ENCODE results near the gene CDKAL1. TPM values are rescaled to one million over a fixed set of nuclear protein-coding genes. Genes with fewer than 3 reads are reported as not detected.

CDKAL1 gene
- total and polyA plus RNA-seq, 11 donors = 3.2 to 14.3 (median 9.3) TPM

DNA sequence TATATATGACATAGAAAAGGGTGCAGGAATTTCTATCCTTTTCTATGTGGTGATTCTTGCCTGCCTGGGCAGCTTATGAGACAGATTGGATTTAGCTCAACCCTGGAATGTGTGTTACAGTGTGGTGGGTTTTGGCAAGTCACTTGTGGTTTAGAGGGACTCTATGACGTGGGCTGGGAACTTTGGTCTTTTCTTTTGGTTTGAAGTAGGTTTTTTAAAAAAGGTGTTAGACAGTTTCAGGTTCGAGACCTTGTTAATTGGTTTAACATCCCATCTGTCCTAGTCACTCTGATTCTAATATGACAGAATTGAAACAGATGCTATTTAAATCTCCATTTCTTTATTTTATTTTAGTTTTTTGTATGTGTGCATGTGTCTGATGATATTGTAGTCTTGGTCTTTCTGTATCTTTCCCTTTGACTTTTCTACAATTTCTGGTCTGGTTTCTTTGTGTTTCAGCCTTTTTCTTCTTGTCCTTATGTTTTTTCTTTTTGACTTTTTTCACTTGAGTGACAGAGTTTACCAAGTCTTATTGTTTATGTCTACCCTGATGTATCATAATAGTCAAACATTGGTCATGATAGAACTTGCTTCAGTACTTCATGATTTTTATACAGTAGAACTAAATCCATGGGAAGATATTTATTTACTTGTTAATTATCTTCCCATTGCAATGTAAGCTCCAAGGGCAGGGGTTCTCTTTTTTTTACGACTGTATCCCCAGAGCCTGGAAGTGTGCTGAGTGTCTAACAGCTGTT is 174.3 kb downstream of the CDKAL1 start:
- no peak overlapping the region for H3K4me3 ChIP-seq
- 80 to 84% (median 83%) methylated on average over 3 of the region's 3 CpGs for WGBS, 4 donors

DNA sequence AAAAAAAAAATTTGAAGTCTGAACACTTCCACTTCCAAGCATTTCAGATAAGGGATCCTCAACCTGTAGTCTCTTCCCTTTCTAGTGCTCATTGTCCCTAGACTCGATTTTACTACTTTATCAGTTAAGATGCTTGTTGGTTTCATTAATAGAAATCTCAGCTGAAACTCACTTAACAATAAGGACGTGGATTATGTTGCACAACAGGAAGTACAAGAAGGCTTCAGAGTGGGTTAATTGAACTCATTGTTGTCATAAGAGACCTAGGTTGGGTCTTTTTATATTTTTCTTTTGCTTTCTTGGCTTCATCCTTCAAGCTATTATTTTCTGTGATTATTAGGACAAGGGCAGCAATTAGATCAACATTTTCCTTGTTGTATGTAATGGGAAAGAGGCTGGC is 175.2 kb downstream of the CDKAL1 start:
- 44 to 60% (median 51%) methylated on average over 2 of the region's 2 CpGs for WGBS, 4 donors
- H3K27ac ChIP-seq = no peak overlapping the region
- DNase-seq = no peak
- intact Hi-C loops (cut with DNase I) = no loop called here
- no peaks in the 10 kb centered on the region for H3K9me3 ChIP-seq
- H3K27me3 ChIP-seq = no peaks in the 10 kb centered on the region
- H3K4me1 ChIP-seq = peaks cover 0 to 8% (median 0%) of the 10 kb centered on the region in 12 donors
- no peak for TF ChIP-seq POLR2A (IDR thresholded peaks at IDR 0.05)
- TF ChIP-seq, protein P1, sequence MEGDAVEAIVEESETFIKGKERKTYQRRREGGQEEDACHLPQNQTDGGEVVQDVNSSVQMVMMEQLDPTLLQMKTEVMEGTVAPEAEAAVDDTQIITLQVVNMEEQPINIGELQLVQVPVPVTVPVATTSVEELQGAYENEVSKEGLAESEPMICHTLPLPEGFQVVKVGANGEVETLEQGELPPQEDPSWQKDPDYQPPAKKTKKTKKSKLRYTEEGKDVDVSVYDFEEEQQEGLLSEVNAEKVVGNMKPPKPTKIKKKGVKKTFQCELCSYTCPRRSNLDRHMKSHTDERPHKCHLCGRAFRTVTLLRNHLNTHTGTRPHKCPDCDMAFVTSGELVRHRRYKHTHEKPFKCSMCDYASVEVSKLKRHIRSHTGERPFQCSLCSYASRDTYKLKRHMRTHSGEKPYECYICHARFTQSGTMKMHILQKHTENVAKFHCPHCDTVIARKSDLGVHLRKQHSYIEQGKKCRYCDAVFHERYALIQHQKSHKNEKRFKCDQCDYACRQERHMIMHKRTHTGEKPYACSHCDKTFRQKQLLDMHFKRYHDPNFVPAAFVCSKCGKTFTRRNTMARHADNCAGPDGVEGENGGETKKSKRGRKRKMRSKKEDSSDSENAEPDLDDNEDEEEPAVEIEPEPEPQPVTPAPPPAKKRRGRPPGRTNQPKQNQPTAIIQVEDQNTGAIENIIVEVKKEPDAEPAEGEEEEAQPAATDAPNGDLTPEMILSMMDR (IDR thresholded peaks at IDR 0.05) = no peak
- H3K4me3 ChIP-seq = no peak overlapping the region
- H3K36me3 ChIP-seq = no peaks in the 10 kb centered on the region
- no peak for ATAC-seq

More for the DNA sequence above, 174.3 kb downstream of the CDKAL1 start:
- intact Hi-C loops (cut with DNase I) = no loop called here
- peaks cover 0 to 8% (median 0%) of the 10 kb centered on the region in 12 donors for H3K4me1 ChIP-seq
- no peaks in the 10 kb centered on the region for H3K36me3 ChIP-seq
- H3K27me3 ChIP-seq = no peaks in the 10 kb centered on the region
- no peak overlapping the region for H3K27ac ChIP-seq
- TF ChIP-seq, protein P1 (IDR thresholded peaks at IDR 0.05) = no peak
- TF ChIP-seq POLR2A (IDR thresholded peaks at IDR 0.05) = no peak
- H3K9me3 ChIP-seq = no peaks in the 10 kb centered on the region
- ATAC-seq (no peak), DNase-seq (no peak)

DNA sequence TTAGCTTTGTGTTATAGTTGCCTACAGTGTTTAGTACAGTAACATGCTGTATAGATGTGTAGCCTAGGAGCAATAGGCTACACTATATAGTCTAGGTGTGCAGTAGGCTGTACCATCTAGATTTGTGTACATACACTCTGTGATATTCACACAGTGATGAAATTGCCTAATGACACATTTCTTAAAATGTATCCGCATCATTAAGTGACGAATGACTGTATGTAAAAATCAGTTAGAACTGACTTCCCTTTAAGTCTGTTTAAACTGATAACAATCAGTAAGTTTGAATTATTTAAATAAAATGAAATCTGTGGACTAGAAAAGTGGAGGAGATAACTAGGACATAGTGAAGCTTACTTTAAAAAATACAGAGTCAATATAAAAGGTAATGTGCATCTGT is 176.1 kb downstream of the CDKAL1 start:
- Histone ChIP-seq H3K4me3 (no peak overlapping the region), H3K9me3 (no peaks in the 10 kb centered on the region), H3K27ac (no peak overlapping the region), H3K4me1 (peaks cover 0 to 8% (median 0%) of the 10 kb centered on the region in 12 donors), H3K36me3 (no peaks in the 10 kb centered on the region), H3K27me3 (no peaks in the 10 kb centered on the region)
- TF ChIP-seq, protein P1 (IDR thresholded peaks at IDR 0.05) = no peak
- TF ChIP-seq POLR2A (IDR thresholded peaks at IDR 0.05) = no peak
- intact Hi-C loops (cut with DNase I) = no loop called here
- ATAC-seq (no peak), DNase-seq (no peak)
- 94 to 98% (median 96%) methylated on average over 2 of the region's 2 CpGs for WGBS, 4 donors

DNA sequence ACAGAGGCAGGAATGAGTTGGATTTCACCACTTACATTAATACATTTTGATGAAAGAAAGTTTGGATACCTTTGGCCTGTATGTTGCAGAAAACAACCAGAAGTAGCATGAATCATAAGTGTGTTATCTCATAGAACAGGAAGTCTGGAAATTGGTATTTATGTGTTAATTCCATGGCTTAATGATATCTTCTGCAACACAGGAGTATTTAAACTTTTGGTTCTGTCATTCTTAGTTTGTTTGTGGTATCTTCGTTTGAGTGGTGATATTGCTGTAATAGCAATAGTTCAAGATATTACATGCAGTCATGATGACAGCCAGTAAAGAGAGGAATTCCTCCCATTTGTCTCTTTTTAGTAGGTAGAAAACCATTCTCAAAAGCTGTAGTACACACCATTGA is 177.3 kb downstream of the CDKAL1 start:
- no peak for ATAC-seq
- TF ChIP-seq POLR2A (IDR thresholded peaks at IDR 0.05) = no peak
- TF ChIP-seq, protein P1 (IDR thresholded peaks at IDR 0.05) = no peak
- 67 to 74% (median 72%) methylated on average over 1 of the region's 1 CpG for WGBS, 4 donors

More for the DNA sequence above, 177.3 kb downstream of the CDKAL1 start:
- Histone ChIP-seq H3K4me3 (no peak overlapping the region), H3K36me3 (no peaks in the 10 kb centered on the region), H3K9me3 (no peaks in the 10 kb centered on the region), H3K4me1 (peaks cover 0 to 8% (median 0%) of the 10 kb centered on the region in 12 donors), H3K27me3 (no peaks in the 10 kb centered on the region), H3K27ac (no peak overlapping the region)
- no peak for DNase-seq
- intact Hi-C loops (cut with DNase I) = no loop called here
